Thymus (tissue), 11 donors: ENCODE data around the gene KRTAP5-8. TPM values are rescaled to one million over a fixed set of nuclear protein-coding genes. Genes with fewer than 3 reads are reported as not detected.

Experiments
- DNase-seq, 9 donors: peaks; one replicate each; pipeline ENCODE4 v3.0.0-alpha.2; 2013; ENCODE audit warnings: low spot score in 9 of 9, low read depth in 6 of 9, missing footprints in 1 of 9
- H3K27ac ChIP-seq, 2 donors: one replicate each; pipeline ENCODE4 v1.5.1; 2013; ENCODE audit warnings: control low read depth in 1 of 2, low read depth in 1 of 2, low read length in 1 of 2, mild to moderate bottlenecking in 1 of 2, moderate library complexity in 1 of 2
- H3K27me3 ChIP-seq, 2 donors: one replicate each; pipeline ENCODE4 v1.5.1; 2013; ENCODE audit warnings: low read length in 1 of 2; ENCODE audit not compliant: control insufficient read depth in 2 of 2, insufficient read depth in 1 of 2
- H3K36me3 ChIP-seq, 2 donors: one replicate each; pipeline ENCODE4 v1.5.1; 2013; ENCODE audit warnings: low read length in 1 of 2, mild to moderate bottlenecking in 1 of 2, moderate library complexity in 1 of 2; ENCODE audit not compliant: control insufficient read depth in 2 of 2, insufficient read depth in 2 of 2
- H3K4me1 ChIP-seq, 2 donors: one replicate each; pipeline ENCODE4 v1.5.1; 2013; ENCODE audit warnings: low read length in 2 of 2; ENCODE audit not compliant: control insufficient read depth in 2 of 2, insufficient read depth in 2 of 2
- H3K4me3 ChIP-seq, 2 donors: one replicate each; pipeline ENCODE4 v1.5.1; 2013; ENCODE audit warnings: low read length in 2 of 2, control low read depth in 1 of 2, mild to moderate bottlenecking in 1 of 2
- H3K9me3 ChIP-seq, 2 donors: one replicate each; pipeline ENCODE4 v1.5.1; 2013; ENCODE audit warnings: low read length in 1 of 2, mild to moderate bottlenecking in 1 of 2; ENCODE audit not compliant: control insufficient read depth in 2 of 2, insufficient read depth in 1 of 2
- WGBS: extraction: QIAGEN DNeasy Blood & Tissue Kit; methylation state at CpG from one replicate; pipeline ENCODE4 v1.1.7; 2013; 5-methylcytosine and 5-hydroxymethylcytosine counted together
- polyA plus RNA-seq: library from polyadenylated mRNA; stranded (reverse); fragments of 200-250 nt; gene quantifications from one replicate; pipeline ENCODE4 v1.2.3, GENCODE V29; 2013
- total RNA-seq: library from RNA; stranded (reverse); fragments of 120-200 nt; gene quantifications from one replicate; pipeline ENCODE4 v1.2.4, GENCODE V29; 2013
- donor health status: healthy.

The KRTAP5-8 gene
- total and polyA plus RNA-seq, 2 donors, result 0.25 TPM; not detected in 1

- Histone ChIP-seq H3K4me3 (no peak overlapping the region), H3K27ac (no peak overlapping the region), H3K4me1 (no peaks in the 10 kb centered on the region), H3K9me3 (peaks cover 0 to 11% of the 10 kb centered on the region in 2 donors), H3K36me3 (no peaks in the 10 kb centered on the region), H3K27me3 (no peaks in the 10 kb centered on the region)
- 95% methylated on average over 12 of the region's 12 CpGs for WGBS
- DNase-seq, result no peak
Observed at GRCh38 chr11:71545405-71545966, 7.7 kb downstream of the KRTAP5-8 start.

GRCh38 chr11:71548120-71548519, 10.3 kb downstream of the KRTAP5-8 start, which contains the start of gene KRTAP5-9:
TSS of gene KRTAP5-9 (plus strand) at chr11:71548420. CDS start at chr11:71548658, 238 bp downstream.
- H3K9me3 ChIP-seq, result peaks cover 0 to 11% of the 10 kb centered on the region in 2 donors
- H3K27me3 ChIP-seq, result no peaks in the 10 kb centered on the region
- DNase-seq, result no peak
- no peaks in the 10 kb centered on the region for H3K4me1 ChIP-seq
- no peak within 1 kb of the TSS for H3K4me3 ChIP-seq
- no peaks in the 10 kb centered on the region for H3K36me3 ChIP-seq
- H3K27ac ChIP-seq, result no peak within 1 kb of the TSS
- 90% methylated on average over 5 of the region's 5 CpGs for WGBS

DNA sequence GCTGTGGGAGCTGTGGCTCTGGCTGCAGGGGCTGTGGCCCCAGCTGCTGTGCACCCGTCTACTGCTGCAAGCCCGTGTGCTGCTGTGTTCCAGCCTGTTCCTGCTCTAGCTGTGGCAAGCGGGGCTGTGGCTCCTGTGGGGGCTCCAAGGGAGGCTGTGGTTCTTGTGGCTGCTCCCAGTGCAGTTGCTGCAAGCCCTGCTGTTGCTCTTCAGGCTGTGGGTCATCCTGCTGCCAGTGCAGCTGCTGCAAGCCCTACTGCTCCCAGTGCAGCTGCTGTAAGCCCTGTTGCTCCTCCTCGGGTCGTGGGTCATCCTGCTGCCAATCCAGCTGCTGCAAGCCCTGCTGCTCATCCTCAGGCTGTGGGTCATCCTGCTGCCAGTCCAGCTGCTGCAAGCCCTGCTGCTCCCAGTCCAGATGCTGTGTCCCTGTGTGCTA, 10.9 kb downstream of the KRTAP5-8 start:
- no peak overlapping the region for H3K4me3 ChIP-seq
- no peak overlapping the region for H3K27ac ChIP-seq
- H3K4me1 ChIP-seq, result no peaks in the 10 kb centered on the region
- H3K36me3 ChIP-seq, result no peaks in the 10 kb centered on the region
- no peak for DNase-seq
- H3K27me3 ChIP-seq, result no peaks in the 10 kb centered on the region
- 44% methylated on average over 5 of the region's 5 CpGs for WGBS
- H3K9me3 ChIP-seq, result peaks cover 0 to 11% of the 10 kb centered on the region in 2 donors

- Histone ChIP-seq H3K27ac (no peak overlapping the region), H3K4me1 (no peaks in the 10 kb centered on the region), H3K4me3 (no peak overlapping the region), H3K27me3 (no peaks in the 10 kb centered on the region), H3K36me3 (no peaks in the 10 kb centered on the region), H3K9me3 (peaks cover 0 to 3% of the 10 kb centered on the region in 2 donors)
- WGBS, result 95% methylated on average over 1 of the region's 1 CpG
- DNase-seq, result peak in 1 of 9 donors; percentile 4
Observed at GRCh38 chr11:71551711-71552110, 13.9 kb downstream of the KRTAP5-8 start.

DNA sequence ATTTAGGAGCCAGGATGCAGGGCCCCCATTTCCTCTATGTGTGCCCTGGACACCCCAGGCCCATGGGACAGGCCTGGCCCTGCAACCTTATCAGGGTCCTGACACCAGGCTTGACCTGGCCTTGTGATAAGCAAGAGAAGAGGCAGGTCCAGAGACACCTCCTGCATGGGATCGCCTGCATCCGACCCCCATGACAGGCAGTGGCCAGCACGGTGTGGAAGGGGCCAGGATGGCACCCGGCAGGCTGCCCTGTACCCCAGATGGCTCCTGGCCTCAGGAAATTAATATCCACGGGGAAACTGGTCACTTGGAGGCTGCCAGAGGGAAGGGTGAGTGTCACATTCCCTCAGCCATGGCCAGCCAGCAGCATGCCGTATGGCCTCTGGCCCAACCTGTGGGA, 17.2 kb downstream of the KRTAP5-8 start:
- DNase-seq, result no peak
- no peaks in the 10 kb centered on the region for H3K27me3 ChIP-seq
- no peaks in the 10 kb centered on the region for H3K4me1 ChIP-seq
- 96% methylated on average over 6 of the region's 6 CpGs for whole genome bisulfite sequencing
- no peaks in the 10 kb centered on the region for H3K9me3 ChIP-seq
- no peaks in the 10 kb centered on the region for H3K36me3 ChIP-seq
- no peak overlapping the region for H3K27ac ChIP-seq
- H3K4me3 ChIP-seq, result no peak overlapping the region

DNA sequence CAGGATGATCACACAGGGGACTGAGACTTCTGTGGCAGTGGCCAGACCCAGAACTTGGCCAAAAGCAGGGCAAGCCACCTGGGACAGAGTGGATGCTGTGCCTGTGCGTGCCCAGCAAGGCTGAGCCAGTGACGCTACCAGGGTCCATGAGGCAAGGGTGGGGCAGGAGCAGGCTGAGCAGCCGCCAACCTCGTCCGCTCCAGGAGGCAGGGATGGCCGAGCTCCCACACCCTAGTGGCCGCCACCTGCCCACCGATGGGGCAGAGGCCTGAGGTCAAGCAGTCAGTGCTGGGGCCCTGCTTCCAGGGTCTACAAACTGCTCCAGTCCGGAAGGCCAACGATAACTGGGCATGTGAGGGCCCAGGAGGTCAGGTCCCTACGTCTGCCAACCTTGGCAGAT, 17.7 kb downstream of the KRTAP5-8 start:
- Histone ChIP-seq H3K36me3 (no peaks in the 10 kb centered on the region), H3K27me3 (no peaks in the 10 kb centered on the region), H3K27ac (no peak overlapping the region), H3K4me3 (no peak overlapping the region), H3K4me1 (no peaks in the 10 kb centered on the region), H3K9me3 (no peaks in the 10 kb centered on the region)
- WGBS, result 94% methylated on average over 11 of the region's 11 CpGs
- DNase-seq, result no peak

GRCh38 chr11:71556018-71556417, 18.2 kb downstream of the KRTAP5-8 start:
- H3K4me3 ChIP-seq, result no peak overlapping the region
- H3K4me1 ChIP-seq, result no peaks in the 10 kb centered on the region
- 94% methylated on average over 4 of the region's 4 CpGs for WGBS
- H3K27me3 ChIP-seq, result no peaks in the 10 kb centered on the region
- H3K36me3 ChIP-seq, result no peaks in the 10 kb centered on the region
- no peak overlapping the region for H3K27ac ChIP-seq
- DNase-seq, result no peak
- no peaks in the 10 kb centered on the region for H3K9me3 ChIP-seq

GRCh38 chr11:71557257-71557656, 19.4 kb downstream of the KRTAP5-8 start:
- H3K4me1 ChIP-seq, result no peaks in the 10 kb centered on the region
- no peak overlapping the region for H3K4me3 ChIP-seq
- no peaks in the 10 kb centered on the region for H3K36me3 ChIP-seq
- no peak overlapping the region for H3K27ac ChIP-seq
- H3K9me3 ChIP-seq, result no peaks in the 10 kb centered on the region
- DNase-seq, result no peak
- no peaks in the 10 kb centered on the region for H3K27me3 ChIP-seq

DNA sequence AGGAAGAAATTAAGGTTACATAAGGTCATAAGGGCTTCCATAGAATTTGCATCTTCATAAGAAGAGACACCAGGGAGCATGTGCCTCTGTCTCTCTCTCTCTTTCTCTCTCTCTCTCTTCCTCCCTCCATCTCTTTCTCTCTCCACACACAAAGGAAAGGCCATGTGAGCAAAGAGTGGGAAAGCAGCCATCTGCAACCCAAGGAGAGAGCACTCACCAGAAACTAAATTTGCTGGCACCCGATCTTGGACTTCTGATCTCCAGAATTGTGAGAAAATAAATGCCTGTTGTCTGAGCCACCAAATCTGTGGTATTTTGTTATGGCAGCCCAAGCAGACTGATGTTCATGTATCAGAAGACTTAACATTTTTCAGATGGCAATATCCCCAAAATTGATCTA, 21.2 kb downstream of the KRTAP5-8 start:
- Histone ChIP-seq H3K36me3 (no peaks in the 10 kb centered on the region), H3K4me3 (no peak overlapping the region), H3K9me3 (no peaks in the 10 kb centered on the region), H3K27me3 (peaks cover 0 to 9% of the 10 kb centered on the region in 2 donors), H3K27ac (no peak overlapping the region), H3K4me1 (no peaks in the 10 kb centered on the region)
- 96% methylated on average over 1 of the region's 1 CpG for WGBS
- no peak for DNase-seq
